OCI-LY7 (cell line): ENCODE measurements around the gene KRT73. TPM values are rescaled to one million over a fixed set of nuclear protein-coding genes. Genes with fewer than 3 reads are reported as not detected.

Experiments
- BruUV-seq: library from RNA; stranded (reverse); fragments of 400-500 nt; replicated peaks from 2 replicates; lab custom pipeline; 2021; lab: Mats Ljungman, UMichigan
- CTCF ChIA-PET: fragments of 300-600 bp; sonication (Branson Sonifier 250); formaldehyde crosslinking; loops from one replicate; lab custom pipeline; 2022; ENCODE audit warnings: antibody characterized with exemption; ENCODE audit not compliant: unreplicated experiment; lab: Charles Lee
- POLR2A ChIA-PET: fragments of 300-600 bp; sonication (Branson Sonifier 250); formaldehyde crosslinking; loops from one replicate; lab custom pipeline; 2022; ENCODE audit warnings: antibody characterized with exemption; lab: Charles Lee
- DNase-seq: peaks from one replicate; pipeline ENCODE4 v3.0.0-alpha.2; 2015; ENCODE audit warnings: low spot score
- H2AFZ ChIP-seq: fragments of 200-600 bp; sonication (generic), shearing (Covaris generic); 2 replicates; pipeline ENCODE4 v1.6.1; 2014; ENCODE audit warnings: mild to moderate bottlenecking, antibody characterized with exemption, low read length, moderate library complexity
- H3K27ac ChIP-seq: fragments of 200-600 bp; sonication (generic); 2 replicates; pipeline ENCODE4 v1.5.1; 2014; ENCODE audit warnings: mixed run types, low read depth, mild to moderate bottlenecking, moderate library complexity, low read length, inconsistent platforms; ENCODE audit not compliant: poor library complexity, severe bottlenecking
- H3K36me3 ChIP-seq: fragments of 200-600 bp; sonication (generic); 2 replicates; pipeline ENCODE4 v1.6.1; 2014; ENCODE audit warnings: mild to moderate bottlenecking, antibody characterized with exemption, low read length, moderate library complexity, mixed read lengths; ENCODE audit not compliant: insufficient read depth
- H3K4me1 ChIP-seq: fragments of 200-600 bp; sonication (generic); 2 replicates; pipeline ENCODE4 v1.5.1; 2014; ENCODE audit warnings: mild to moderate bottlenecking, low read length; ENCODE audit not compliant: insufficient read depth, poor library complexity, severe bottlenecking
- H3K4me2 ChIP-seq: fragments of 200-600 bp; sonication (generic); 2 replicates; pipeline ENCODE4 v1.6.1; 2014; ENCODE audit warnings: mild to moderate bottlenecking, low read length
- H3K4me3 ChIP-seq: fragments of 200-600 bp; sonication (generic); 2 replicates; pipeline ENCODE4 v1.5.1; 2014; ENCODE audit warnings: mild to moderate bottlenecking, low read depth, low read length; ENCODE audit not compliant: poor library complexity, severe bottlenecking
- H3K79me2 ChIP-seq: fragments of 200-600 bp; sonication (generic); 2 replicates; pipeline ENCODE4 v1.6.1; 2016; ENCODE audit warnings: low read depth, mild to moderate bottlenecking, low read length, moderate library complexity, mixed read lengths; ENCODE audit not compliant: insufficient read depth
- H3K9me2 ChIP-seq: fragments of 200-600 bp; sonication (generic); 2 replicates; pipeline ENCODE4 v1.6.1; 2016; ENCODE audit warnings: mild to moderate bottlenecking, low read length, mixed read lengths; ENCODE audit not compliant: insufficient read depth
- H3K9me3 ChIP-seq: fragments of 200-600 bp; sonication (generic); 2 replicates; pipeline ENCODE4 v1.6.1; 2014; ENCODE audit warnings: mild to moderate bottlenecking, mixed run types, low read length, mixed read lengths
- H4K20me1 ChIP-seq: fragments of 200-600 bp; sonication (generic); 2 replicates; pipeline ENCODE4 v1.6.1; 2014; ENCODE audit warnings: mild to moderate bottlenecking, antibody characterized with exemption, low read length, moderate library complexity, mixed read lengths; ENCODE audit not compliant: insufficient read depth
- EZH2phosphoT487 ChIP-seq: fragments of 200-600 bp; sonication (generic); IDR thresholded peaks from 2 replicates; pipeline ENCODE4 v1.6.1; 2018; ENCODE audit warnings: low read depth, borderline replicate concordance, mild to moderate bottlenecking, mixed run types, antibody characterized with exemption, low read length, moderate library complexity, mixed read lengths
- intact Hi-C: fragments of 100-400 bp; cut with micrococcal nuclease; formaldehyde crosslinking; loops from one replicate; pipeline ENCODE4 v1.10.0; 2022; ENCODE audit not compliant: unreplicated experiment
- total RNA-seq, 2 experiments: library from RNA; depleted of rRNA in 1 of 2; stranded (reverse); fragments of >200 nt in 1 of 2; shearing (Covaris generic) in 1 of 2; gene quantifications; 2 replicates each; pipeline ENCODE4 v1.2.3, GENCODE V29; 2014 to 2022
- TF ChIP-seq, protein P1 (sequence below): fragments of 200-600 bp; sonication (generic); conservative IDR thresholded peaks from 2 replicates; pipeline ENCODE4 v1.5.1; 2014; ENCODE audit warnings: mild to moderate bottlenecking, antibody characterized with exemption, low read length, moderate library complexity, mixed read lengths

Gene KRT73
- total RNA-seq, 2 experiments from 2014 or later = not detected

GRCh38 chr12:52655251-52655650, 36.9 kb upstream of the KRT73 start:
- no peaks in the 10 kb centered on the region for H3K9me3 ChIP-seq
- intact Hi-C loops = no loop called here
- no TSS peak for BruUV-seq
- POLR2A ChIA-PET = no interaction called here
- no peak overlapping the region for H3K4me2 ChIP-seq
- TF ChIP-seq, protein P1, sequence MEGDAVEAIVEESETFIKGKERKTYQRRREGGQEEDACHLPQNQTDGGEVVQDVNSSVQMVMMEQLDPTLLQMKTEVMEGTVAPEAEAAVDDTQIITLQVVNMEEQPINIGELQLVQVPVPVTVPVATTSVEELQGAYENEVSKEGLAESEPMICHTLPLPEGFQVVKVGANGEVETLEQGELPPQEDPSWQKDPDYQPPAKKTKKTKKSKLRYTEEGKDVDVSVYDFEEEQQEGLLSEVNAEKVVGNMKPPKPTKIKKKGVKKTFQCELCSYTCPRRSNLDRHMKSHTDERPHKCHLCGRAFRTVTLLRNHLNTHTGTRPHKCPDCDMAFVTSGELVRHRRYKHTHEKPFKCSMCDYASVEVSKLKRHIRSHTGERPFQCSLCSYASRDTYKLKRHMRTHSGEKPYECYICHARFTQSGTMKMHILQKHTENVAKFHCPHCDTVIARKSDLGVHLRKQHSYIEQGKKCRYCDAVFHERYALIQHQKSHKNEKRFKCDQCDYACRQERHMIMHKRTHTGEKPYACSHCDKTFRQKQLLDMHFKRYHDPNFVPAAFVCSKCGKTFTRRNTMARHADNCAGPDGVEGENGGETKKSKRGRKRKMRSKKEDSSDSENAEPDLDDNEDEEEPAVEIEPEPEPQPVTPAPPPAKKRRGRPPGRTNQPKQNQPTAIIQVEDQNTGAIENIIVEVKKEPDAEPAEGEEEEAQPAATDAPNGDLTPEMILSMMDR = no peak
- no peak for TF ChIP-seq EZH2phosphoT487
- no peak overlapping the region for H3K4me3 ChIP-seq
- no peaks in the 10 kb centered on the region for H3K79me2 ChIP-seq
- CTCF ChIA-PET = no interaction called here
- H3K4me1 ChIP-seq = no peaks in the 10 kb centered on the region
- no peak overlapping the region for H3K27ac ChIP-seq
- H3K36me3 ChIP-seq = no peaks in the 10 kb centered on the region
- no peak for DNase-seq
- no peak overlapping the region for H2AFZ ChIP-seq
- H3K9me2 ChIP-seq = no peaks in the 10 kb centered on the region
- no peaks in the 10 kb centered on the region for H4K20me1 ChIP-seq

DNA sequence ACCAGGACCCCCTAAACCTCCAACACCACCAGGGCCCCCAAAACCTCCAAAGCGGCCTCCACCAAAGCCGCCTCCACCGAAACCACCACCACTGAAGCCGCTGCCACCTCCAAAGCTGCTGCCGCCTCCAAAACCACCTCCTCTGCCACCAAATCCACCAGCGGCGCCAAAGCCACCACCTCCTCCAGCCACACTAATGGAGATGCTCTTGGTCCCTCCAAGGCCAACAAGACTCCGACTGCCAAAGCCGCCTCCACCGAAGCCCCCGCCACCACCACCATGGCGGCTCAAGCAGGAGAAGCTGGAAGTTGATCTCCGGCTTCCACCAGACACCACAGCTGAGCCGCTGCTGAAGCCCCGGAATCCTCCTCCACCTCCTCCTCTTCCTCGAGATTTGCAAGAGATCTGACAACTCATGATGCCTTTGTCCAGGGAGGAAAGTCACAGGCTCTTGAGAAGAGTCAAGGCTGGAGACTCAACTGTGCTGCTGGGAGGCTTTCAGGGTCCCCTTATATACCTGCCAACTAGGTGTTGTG, 33.4 kb upstream of the KRT73 start, which contains the start of gene KRT2:
Gene KRT2, minus strand, starts transcription at position 486 of the 536 bp plus-strand sequence. Its CDS starts 69 bp downstream, at position 417.
- BruUV-seq = no TSS peak
- no peak for DNase-seq
- TF ChIP-seq EZH2phosphoT487 = no peak
- TF ChIP-seq, protein P1 = no peak
- ChIA-PET CTCF (no interaction called here), POLR2A (no interaction called here)
- no peak within 1 kb of the TSS for H3K4me3 ChIP-seq
- no peaks in the 10 kb centered on the region for H3K36me3 ChIP-seq
- H3K4me2 ChIP-seq = no peak within 1 kb of the TSS
- no peak within 1 kb of the TSS for H3K27ac ChIP-seq
- no peak within 1 kb of the TSS for H2AFZ ChIP-seq
- no peaks in the 10 kb centered on the region for H3K4me1 ChIP-seq
- intact Hi-C loops = no loop called here
- no peaks in the 10 kb centered on the region for H4K20me1 ChIP-seq
- H3K79me2 ChIP-seq = no peaks in the 10 kb centered on the region
- no peaks in the 10 kb centered on the region for H3K9me2 ChIP-seq
- H3K9me3 ChIP-seq = no peaks in the 10 kb centered on the region

GRCh38 chr12:52650520-52651081, 32.2 kb upstream of the KRT73 start:
- Histone ChIP-seq H3K4me3 (no peak overlapping the region), H3K4me2 (no peak overlapping the region), H3K27ac (no peak overlapping the region), H3K79me2 (no peaks in the 10 kb centered on the region), H3K36me3 (no peaks in the 10 kb centered on the region), H2AFZ (no peak overlapping the region), H3K9me3 (no peaks in the 10 kb centered on the region), H4K20me1 (no peaks in the 10 kb centered on the region), H3K9me2 (no peaks in the 10 kb centered on the region), H3K4me1 (no peaks in the 10 kb centered on the region)
- TF ChIP-seq, protein P1 = no peak
- TF ChIP-seq EZH2phosphoT487 = no peak
- ChIA-PET POLR2A (no interaction called here), CTCF (no interaction called here)
- intact Hi-C loops = no loop called here
- BruUV-seq = no TSS peak
- DNase-seq = no peak
